K562 (cell line): ENCODE measurements around the gene TUT1. TPM values are rescaled to one million over a fixed set of nuclear protein-coding genes. Genes with fewer than 3 reads are reported as not detected.

Source experiments
- FOXA1 ChIP-seq: fragments of 450-650 bp; IDR thresholded peaks from 2 replicates; pipeline ENCODE4 v1.6.1; 2016; ENCODE audit warnings: mild to moderate bottlenecking, borderline replicate concordance
- LEF1 ChIP-seq: fragments of 450-650 bp; IDR thresholded peaks from 2 replicates; pipeline ENCODE4 v1.6.1; 2016; ENCODE audit warnings: mild to moderate bottlenecking
- MXI1 ChIP-seq: IDR thresholded peaks from 2 replicates; pipeline ENCODE4 v1.6.1; 2011; ENCODE audit warnings: low read depth, mild to moderate bottlenecking, improper control_type of control experiment, low read length
- PCBP1 ChIP-seq: fragments of 200-400 bp; formaldehyde crosslinking; IDR thresholded peaks from 2 replicates; pipeline ENCODE4 v1.6.1; 2018; ENCODE audit warnings: mild to moderate bottlenecking, low read depth, low read length; ENCODE audit not compliant: poor library complexity, severe bottlenecking
- SETDB1 ChIP-seq: IDR thresholded peaks from one replicate; pipeline ENCODE4 v1.6.1; 2012; ENCODE audit warnings: low read length, control low read depth, inconsistent platforms
- SMARCA4 ChIP-seq: fragments of 450-650 bp; IDR thresholded peaks from 2 replicates; pipeline ENCODE4 v1.6.1; 2016
- ZNF354B ChIP-seq: fragments of 250-450 bp; sonication (Bioruptor Pico); IDR thresholded peaks from 2 replicates; pipeline ENCODE4 v1.4.0; 2020
- polyA plus RNA-seq, 8 experiments: library from polyadenylated mRNA; depleted of rRNA in 4 of 8; stranded (reverse) in 5 of 8; unstranded in 3 of 8; fragments of >200 nt; fragmentation: Nextera tagmentation in 2 of 8; fragmentation: Illumina TruSeq in 1 of 8; extraction: Ambion mirVana in 2 of 8; extraction: Trizol in 1 of 8; gene quantifications; 2 replicates each; pipeline versions ENCODE4 v1.2.1 to v1.2.3, GENCODE V29; 2011 to 2014; ENCODE audit warnings: inconsistent platforms in 1 of 8, missing spikeins in 1 of 8
- total RNA-seq, 7 experiments: library from RNA; depleted of rRNA in 6 of 7; stranded (reverse); fragments of >200 nt in 6 of 7; fragmentation: Illumina TruSeq in 2 of 7; extraction: Trizol in 2 of 7; gene quantifications; 2 replicates each; pipeline versions ENCODE4 v1.2.1 to v1.2.3, GENCODE V29; 2011 to 2021; ENCODE audit warnings: low replicate concordance in 1 of 7
- TF ChIP-seq, protein P1 (sequence below): fragments of 250-450 bp; sonication (Bioruptor Pico); IDR thresholded peaks from 2 replicates; pipeline ENCODE4 v1.4.0; 2020; ENCODE audit warnings: mild to moderate bottlenecking, moderate library complexity
- TF ChIP-seq, protein P2 (sequence below): fragments of 450-650 bp; IDR thresholded peaks from 2 replicates; pipeline ENCODE4 v1.7.0; 2016; ENCODE audit warnings: borderline replicate concordance
- TF ChIP-seq, protein P3 (sequence below): sonication (generic); formaldehyde crosslinking; IDR thresholded peaks from 2 replicates; pipeline ENCODE4 v1.8.1; 2022; ENCODE audit warnings: missing genetic modification reagents
- TF ChIP-seq, protein P4 (sequence below): fragments of 200-400 bp; formaldehyde crosslinking; IDR thresholded peaks from 2 replicates; pipeline ENCODE4 v1.6.1; 2017; ENCODE audit warnings: mild to moderate bottlenecking, low read depth, low read length, moderate library complexity

TUT1 gene
- total and polyA plus RNA-seq, 9 of the 15 experiments (the other 6 are each of a cell fraction or from before 2014, with no cell fraction given): 0.66 to 44.3 (median 15.7) TPM

DNA sequence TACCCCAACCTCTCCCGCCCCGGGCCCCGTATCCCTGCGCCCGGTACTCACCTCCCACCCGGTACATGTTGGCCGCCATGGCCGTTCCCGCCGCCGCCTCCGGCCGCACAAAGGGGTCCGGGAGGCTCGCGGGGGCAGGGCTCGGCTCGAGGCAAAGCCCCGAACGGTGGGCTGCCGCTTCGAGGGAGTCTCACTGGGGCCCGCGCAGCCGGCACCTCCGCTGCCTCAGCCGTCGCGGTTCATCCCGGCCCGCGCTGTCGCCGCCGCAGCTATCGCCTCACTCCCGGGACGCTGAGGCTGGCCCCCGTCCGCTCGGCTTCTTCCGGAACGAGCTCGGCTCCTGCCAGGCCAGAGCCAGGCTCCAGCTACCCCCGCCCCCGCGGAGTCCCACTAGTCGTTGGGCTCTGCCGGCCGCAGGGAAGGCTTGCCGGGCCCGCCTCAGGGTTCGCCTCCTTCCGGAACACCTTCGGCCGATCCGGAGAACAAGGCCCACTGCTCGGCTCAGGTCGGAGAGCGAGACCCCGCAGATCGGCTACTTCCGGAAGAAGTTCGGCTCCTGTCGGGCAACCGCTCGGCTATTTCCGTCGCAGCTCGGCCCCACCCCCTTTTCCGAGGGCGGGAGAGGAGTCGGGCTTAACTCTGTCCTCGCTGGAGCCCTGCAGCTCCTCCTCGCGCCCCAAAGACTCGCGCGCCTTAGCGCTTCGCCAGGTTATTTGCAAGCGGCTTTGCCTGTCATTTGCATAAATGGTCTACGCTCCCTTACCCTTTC, 10.2 kb upstream of the TUT1 start, which contains the start of gene MTA2 (continued):
- TF ChIP-seq, protein P1, sequence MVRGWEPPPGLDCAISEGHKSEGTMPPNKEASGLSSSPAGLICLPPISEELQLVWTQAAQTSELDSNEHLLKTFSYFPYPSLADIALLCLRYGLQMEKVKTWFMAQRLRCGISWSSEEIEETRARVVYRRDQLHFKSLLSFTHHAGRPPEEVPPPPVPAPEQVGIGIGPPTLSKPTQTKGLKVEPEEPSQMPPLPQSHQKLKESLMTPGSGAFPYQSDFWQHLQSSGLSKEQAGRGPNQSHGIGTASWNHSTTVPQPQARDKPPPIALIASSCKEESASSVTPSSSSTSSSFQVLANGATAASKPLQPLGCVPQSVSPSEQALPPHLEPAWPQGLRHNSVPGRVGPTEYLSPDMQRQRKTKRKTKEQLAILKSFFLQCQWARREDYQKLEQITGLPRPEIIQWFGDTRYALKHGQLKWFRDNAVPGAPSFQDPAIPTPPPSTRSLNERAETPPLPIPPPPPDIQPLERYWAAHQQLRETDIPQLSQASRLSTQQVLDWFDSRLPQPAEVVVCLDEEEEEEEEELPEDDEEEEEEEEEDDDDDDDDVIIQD: no peak
- TF ChIP-seq SMARCA4 (no peak), FOXA1 (no peak), ZNF354B (CRISPR knock-in tag) (no peak), MXI1 (no peak), PCBP1 (peak; percentile 50), SETDB1 (no peak), LEF1 (no peak)
- TF ChIP-seq, protein P2, sequence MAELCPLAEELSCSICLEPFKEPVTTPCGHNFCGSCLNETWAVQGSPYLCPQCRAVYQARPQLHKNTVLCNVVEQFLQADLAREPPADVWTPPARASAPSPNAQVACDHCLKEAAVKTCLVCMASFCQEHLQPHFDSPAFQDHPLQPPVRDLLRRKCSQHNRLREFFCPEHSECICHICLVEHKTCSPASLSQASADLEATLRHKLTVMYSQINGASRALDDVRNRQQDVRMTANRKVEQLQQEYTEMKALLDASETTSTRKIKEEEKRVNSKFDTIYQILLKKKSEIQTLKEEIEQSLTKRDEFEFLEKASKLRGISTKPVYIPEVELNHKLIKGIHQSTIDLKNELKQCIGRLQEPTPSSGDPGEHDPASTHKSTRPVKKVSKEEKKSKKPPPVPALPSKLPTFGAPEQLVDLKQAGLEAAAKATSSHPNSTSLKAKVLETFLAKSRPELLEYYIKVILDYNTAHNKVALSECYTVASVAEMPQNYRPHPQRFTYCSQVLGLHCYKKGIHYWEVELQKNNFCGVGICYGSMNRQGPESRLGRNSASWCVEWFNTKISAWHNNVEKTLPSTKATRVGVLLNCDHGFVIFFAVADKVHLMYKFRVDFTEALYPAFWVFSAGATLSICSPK: no peak
- TF ChIP-seq, protein P3, sequence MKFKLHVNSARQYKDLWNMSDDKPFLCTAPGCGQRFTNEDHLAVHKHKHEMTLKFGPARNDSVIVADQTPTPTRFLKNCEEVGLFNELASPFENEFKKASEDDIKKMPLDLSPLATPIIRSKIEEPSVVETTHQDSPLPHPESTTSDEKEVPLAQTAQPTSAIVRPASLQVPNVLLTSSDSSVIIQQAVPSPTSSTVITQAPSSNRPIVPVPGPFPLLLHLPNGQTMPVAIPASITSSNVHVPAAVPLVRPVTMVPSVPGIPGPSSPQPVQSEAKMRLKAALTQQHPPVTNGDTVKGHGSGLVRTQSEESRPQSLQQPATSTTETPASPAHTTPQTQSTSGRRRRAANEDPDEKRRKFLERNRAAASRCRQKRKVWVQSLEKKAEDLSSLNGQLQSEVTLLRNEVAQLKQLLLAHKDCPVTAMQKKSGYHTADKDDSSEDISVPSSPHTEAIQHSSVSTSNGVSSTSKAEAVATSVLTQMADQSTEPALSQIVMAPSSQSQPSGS: no peak
- TF ChIP-seq, protein P4, sequence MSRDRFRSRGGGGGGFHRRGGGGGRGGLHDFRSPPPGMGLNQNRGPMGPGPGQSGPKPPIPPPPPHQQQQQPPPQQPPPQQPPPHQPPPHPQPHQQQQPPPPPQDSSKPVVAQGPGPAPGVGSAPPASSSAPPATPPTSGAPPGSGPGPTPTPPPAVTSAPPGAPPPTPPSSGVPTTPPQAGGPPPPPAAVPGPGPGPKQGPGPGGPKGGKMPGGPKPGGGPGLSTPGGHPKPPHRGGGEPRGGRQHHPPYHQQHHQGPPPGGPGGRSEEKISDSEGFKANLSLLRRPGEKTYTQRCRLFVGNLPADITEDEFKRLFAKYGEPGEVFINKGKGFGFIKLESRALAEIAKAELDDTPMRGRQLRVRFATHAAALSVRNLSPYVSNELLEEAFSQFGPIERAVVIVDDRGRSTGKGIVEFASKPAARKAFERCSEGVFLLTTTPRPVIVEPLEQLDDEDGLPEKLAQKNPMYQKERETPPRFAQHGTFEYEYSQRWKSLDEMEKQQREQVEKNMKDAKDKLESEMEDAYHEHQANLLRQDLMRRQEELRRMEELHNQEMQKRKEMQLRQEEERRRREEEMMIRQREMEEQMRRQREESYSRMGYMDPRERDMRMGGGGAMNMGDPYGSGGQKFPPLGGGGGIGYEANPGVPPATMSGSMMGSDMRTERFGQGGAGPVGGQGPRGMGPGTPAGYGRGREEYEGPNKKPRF: no peak
- TF ChIP-seq, all 486 proteins: peak for 88
